ENCODE results near the gene ATG14.
"Not testable (repeated sequence)": the region's sequence is repeated elsewhere in the genome, so short reads cannot be mapped to it uniquely, and the experiment has no call there.

ATG14 gene, protein sequence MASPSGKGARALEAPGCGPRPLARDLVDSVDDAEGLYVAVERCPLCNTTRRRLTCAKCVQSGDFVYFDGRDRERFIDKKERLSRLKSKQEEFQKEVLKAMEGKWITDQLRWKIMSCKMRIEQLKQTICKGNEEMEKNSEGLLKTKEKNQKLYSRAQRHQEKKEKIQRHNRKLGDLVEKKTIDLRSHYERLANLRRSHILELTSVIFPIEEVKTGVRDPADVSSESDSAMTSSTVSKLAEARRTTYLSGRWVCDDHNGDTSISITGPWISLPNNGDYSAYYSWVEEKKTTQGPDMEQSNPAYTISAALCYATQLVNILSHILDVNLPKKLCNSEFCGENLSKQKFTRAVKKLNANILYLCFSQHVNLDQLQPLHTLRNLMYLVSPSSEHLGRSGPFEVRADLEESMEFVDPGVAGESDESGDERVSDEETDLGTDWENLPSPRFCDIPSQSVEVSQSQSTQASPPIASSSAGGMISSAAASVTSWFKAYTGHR

DNA sequence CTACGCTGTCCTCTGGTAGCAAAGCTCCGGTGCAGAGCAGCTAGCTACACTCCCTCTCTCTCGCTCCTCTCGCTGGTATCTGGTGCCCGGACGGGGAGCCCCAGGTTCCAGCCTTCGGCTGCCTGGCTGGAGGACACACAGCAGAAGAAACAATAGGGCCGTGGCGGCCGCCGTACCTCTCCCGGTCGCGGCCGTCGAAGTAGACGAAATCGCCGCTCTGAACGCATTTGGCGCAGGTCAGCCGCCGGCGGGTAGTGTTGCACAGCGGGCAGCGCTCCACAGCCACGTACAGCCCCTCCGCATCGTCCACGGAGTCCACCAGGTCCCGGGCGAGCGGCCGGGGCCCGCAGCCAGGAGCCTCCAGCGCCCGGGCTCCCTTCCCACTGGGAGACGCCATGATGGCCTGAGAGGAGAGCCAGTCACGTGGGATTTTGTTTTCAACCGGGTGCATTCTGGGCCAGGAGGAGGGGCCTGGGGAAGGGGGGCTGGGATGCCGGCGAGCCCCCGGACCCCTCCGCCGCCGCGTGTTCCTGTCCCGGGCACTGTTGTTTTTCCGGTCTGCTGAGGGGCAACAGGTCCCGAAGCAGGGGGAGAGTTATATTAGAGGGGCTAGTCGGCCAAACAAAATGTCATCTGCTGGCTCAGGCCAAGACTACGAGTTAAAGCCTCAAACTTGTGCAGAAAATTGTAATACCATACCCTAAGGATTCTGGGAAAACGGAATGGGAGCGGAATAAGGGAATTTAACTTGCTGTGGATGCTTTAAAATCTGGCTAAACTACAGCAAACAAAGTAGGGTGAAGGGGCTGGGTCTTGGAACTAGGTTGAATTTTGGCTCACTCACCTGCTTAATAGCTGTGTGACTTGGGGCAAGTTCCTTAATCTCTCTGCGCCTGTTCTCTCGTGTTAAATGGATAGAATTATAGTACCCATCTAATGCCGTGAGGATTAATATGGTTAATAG is at the start of gene ATG14:
TSS of gene ATG14 (minus strand) at position 405 of the 964 bp plus-strand sequence. CDS start at position 397, 8 bp downstream.
- peak within 1 kb of the TSS; percentile 85 for H3K4me3 ChIP-seq (ENCODE audit: low read depth, low read length)

DNA sequence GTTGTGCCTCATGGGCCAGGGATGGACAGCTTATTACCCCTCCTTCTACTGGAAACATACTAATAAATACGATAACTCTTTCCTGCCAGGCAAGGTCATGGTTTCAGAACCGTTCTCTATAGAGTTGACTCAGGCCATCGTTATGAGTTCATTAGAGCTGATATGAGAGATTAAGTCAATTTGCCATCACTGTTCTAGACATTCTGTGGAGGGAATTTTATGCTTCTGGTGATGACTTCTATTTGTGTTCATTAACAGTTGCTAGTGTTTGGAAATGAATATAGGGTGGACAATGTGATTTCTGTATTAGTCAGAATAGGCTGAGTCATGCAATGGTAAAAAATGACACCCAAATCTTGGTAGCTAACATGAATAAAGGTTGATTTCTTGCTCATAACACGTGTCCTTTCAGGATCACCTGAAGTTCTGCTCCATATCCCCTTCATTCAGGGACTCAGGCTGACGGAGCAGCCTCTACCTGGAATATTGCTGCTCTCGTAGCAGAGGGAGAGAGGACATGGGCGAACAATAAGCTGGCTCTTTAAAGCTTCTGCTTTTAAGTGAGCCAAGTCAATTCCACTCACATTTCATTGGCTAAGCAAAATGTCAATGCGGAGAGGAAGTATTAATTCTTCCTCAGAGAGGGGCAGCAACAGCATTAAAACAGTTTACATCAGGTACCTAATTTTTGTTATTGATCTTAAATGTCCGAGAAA is 47.3 kb upstream of the ATG14 start:
- H3K4me3 ChIP-seq (ENCODE audit: low read depth, low read length) = no peak overlapping the region

DNA sequence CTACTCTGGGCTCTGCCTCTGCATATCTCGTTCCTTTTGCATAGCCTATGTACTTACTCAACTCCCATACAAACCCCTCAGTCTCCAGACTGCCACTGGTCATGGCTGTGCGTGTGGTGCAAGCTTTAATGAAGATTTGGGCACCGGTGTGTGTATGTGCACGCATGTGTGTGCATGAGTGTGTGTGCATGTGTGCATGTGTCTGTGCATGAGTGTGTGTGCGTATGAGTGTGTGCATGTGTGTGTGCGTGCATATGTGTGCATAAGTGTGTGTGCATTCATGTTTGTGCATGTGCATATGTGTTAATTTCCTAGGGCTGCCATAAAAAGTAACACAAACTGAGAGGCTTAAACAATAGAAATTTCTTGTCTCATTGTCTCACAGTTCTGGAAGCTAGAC is 45.9 kb upstream of the ATG14 start:
- no peak overlapping the region for H3K4me3 ChIP-seq (ENCODE audit: low read depth, low read length)

DNA sequence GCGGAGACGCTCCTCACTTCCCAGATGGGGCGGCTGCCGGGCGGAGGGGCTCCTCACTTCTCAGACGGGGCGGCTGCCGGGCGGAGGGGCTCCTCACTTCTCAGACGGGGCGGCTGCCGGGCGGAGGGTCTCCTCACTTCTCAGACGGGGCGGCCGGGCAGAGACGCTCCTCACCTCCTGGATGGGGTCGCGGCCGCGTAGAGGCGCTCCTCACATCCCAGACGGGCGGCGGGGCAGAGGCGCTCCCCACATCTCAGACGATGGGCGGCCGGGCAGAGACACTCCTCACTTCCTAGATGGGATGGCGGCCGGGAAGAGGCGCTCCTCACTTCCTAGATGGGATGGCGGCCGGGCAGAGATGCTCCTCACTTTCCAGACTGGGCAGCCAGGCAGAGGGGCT is 44.8 kb upstream of the ATG14 start:
- H3K4me3 ChIP-seq (ENCODE audit: low read depth, low read length) = not testable (repeated sequence)

DNA sequence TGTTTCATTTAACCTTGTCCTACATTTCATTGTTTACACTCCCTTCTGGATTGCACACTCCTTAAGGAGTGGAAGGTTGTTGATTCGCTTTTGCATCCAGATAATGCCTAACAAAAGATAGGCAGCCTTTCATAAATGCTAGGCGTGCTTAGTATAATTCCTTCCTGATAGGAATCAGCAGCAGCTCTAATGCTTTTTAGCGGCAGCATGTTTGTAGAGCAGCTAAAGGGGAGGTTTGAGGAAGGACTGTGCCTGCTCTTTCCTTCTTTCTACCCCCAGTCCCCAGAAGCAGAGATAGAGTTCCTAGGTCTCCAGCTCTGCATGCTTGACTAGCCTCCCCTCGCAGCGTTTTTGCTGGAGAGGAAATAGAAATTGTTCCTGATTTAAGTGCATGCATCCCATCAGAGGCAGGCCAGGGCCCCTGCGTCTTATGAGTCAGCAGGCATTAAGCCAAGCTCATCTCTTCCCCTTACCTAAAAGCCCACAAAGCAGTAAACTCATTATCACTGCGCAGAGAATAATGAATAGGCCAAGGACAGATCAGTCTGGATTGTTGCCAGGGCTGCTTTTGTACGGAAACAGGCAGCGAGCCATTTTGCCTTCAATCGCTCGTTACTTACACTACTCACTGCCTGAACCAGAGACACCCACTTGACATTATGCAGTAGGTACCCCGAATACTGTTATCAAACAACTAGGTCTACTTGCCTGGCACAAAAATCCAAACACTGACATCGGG is 42.8 kb upstream of the ATG14 start:
- no peak overlapping the region for H3K4me3 ChIP-seq (ENCODE audit: low read depth, low read length)

DNA sequence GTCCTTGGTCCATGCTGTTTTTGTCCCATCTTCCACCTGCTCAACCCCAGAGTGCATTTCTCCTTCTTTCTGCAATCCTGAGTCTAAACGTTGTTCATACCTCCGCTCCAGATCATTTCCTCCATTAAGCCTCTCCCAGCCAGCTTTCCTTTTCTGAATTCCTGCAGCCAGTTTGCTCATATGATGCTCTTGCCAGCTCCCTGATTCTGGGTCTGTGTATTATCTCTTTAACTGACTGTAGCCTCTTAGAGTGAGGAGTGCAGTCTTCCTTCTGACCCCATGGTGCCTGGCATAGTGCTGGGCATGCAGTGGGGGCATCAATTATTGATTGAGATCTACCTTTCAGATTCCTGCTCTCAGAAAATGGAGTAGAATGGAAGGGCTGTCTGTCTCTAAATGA is 40.3 kb upstream of the ATG14 start:
- no peak overlapping the region for H3K4me3 ChIP-seq (ENCODE audit: low read depth, low read length)

DNA sequence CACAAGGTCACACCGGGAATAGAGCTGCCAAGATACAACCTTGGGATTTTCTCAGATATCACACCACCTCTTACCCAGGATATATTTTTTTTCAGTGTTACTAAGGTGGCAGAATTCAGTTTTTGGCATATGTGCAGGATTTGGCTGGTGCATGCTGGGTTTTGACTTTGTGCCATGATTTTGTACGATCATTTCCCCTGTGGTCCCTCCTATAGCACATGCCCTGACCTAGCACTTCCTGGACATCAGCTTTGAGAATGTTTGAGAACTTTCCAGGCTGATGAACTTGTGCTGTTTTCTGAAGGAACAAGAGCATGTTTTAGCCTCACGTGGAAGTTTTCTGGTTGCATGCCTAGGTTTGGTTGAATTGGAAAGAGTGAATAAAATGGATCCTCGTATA is 39.8 kb upstream of the ATG14 start:
- no peak overlapping the region for H3K4me3 ChIP-seq (ENCODE audit: low read depth, low read length)

DNA sequence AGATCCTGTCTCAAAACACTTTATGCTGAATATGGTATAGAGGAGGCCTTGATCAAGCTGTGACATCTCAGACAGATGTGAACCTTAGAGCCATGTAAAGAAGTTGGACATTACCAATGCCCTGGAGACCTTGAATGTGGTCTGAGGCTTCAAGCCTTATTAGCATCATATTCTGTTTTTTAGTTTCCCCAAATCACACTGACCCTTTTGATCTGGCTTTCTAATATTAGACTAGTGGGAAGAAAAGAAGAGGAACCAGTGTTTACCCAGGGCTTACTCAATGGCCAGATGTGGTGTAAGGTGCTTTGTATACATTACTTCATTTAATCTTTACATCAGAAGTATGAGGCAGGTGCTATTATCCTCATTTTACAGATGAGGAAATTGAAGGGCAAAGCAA is 39.4 kb upstream of the ATG14 start:
- no peak overlapping the region for H3K4me3 ChIP-seq (ENCODE audit: low read depth, low read length)

DNA sequence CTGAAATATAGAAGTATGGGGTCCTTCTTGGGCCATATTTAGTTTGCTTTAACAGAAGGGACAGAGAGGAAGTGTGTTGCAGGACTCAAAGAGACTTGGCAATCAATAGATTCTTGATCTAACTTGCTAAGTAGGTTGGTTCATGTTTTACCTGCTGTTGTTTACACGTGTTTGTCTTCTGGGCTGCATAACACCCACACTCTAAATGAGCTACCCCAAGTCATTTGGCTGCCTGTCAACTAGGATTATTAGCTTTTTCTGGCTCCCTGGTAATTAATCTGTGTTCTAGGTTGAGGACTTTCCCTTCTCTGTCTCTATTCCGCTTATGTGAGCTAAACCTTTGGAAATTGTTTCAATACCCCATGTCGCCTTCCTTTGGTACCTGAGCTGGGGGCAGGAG is 38.9 kb upstream of the ATG14 start:
- H3K4me3 ChIP-seq (ENCODE audit: low read depth, low read length) = no peak overlapping the region

DNA sequence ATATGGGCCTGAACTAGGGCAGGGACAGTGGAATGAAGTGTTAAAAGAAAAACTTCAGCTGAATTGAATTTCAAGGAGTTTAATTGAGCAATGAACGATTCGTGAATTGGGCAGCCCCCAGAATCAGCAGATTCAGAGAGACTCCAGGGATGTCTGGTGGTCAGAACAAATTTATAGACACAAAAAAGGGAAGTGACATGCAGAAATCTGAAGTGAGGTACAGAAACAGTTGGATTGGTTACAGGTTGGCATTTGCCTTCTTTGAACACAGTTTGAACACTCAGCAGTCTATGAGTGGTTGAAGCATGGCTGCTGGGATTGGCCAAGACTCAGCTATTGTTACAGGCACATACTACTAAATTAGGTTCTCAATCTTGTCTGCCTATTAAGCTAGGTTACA is 38.5 kb upstream of the ATG14 start:
- no peak overlapping the region for H3K4me3 ChIP-seq (ENCODE audit: low read depth, low read length)

DNA sequence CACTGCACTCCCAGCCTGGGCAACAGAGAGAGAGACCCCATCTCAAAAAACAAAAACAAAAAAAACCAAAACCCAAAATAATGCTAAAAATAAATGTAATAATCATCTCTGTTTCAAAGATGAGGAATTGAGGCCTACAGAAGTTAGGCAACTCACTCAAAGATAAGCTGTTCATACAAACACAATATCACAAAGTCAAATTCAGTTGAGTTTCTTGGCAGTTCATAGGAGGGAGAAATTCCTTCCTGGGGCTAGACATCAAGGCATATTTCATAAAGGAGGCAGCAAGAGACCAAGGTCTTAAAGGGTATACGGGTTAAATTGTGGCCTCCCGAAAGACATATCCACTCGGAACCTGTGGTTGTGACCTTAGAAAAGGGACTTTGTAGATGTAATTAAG is 37.5 kb upstream of the ATG14 start:
- no peak overlapping the region for H3K4me3 ChIP-seq (ENCODE audit: low read depth, low read length)

DNA sequence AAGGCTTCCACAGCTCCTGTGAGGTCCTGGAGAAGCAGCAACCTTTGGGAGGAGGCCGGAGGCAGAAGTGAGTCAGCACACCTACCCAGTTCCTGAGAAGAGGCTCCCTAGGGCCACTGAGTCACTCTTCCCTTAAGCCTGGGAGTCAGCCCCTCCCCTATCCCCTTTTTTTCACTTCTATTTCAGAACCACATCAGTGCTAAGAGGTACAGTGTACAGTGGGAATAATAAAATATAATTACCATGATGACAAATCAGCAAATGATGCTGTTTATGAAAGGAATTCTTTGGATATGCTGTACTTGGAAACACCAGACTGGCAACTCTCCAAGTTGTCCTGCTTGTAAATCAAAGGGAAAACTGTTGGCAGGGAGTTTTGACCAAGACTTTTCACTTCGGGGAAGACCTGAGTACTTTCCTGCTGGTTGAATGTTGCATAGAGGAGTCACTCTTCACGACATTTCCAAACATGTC is 36.5 kb upstream of the ATG14 start:
- no peak overlapping the region for H3K4me3 ChIP-seq (ENCODE audit: low read depth, low read length)

DNA sequence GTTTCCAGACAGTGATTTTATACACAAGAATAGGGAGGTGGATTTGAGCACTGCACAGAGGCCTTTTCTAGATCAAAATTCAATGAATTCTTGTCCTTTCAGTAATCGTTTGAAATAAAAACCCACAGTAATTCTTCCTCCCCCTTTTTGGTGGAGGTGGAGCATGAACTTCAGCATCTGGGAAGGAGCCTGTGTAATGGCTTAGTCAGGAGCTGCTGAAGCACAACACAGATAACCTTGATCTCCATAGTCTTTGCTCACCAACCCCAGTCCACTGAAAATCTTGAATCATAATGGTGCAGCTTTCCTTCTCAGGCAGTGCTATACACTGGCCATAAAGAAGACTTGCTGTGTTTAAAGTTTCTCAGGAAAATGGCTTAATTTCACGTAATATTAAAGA is 35.2 kb upstream of the ATG14 start:
- no peak overlapping the region for H3K4me3 ChIP-seq (ENCODE audit: low read depth, low read length)

DNA sequence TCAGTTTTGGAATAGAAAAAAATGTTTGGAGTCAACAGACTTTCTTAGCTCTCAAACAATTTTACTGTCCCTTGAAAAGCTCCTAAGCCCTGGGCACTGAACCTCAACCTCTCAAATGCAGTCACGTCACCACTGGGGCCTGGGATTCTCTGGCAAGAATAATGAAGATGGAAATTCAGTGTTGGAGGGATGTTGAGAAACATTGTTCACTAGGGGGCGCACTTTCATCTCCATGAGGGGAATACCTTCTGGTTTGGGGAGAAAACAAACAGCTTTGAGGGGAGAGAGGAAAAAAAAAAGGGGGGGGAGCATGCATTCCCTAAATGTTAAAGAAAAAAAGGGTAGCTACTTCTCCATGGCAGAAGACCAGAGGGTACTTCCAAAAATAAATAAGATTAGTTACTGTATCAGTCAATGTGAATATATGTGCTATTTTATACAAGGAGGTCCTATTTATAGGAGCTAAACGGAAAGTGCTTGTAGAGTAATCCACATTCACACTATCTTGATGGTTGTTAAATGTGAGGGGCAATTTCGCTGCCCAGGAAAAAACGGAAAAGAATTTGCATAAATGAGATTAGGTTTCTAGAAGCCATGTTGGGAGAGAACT is 34.6 kb upstream of the ATG14 start:
- H3K4me3 ChIP-seq (ENCODE audit: low read depth, low read length) = no peak overlapping the region

DNA sequence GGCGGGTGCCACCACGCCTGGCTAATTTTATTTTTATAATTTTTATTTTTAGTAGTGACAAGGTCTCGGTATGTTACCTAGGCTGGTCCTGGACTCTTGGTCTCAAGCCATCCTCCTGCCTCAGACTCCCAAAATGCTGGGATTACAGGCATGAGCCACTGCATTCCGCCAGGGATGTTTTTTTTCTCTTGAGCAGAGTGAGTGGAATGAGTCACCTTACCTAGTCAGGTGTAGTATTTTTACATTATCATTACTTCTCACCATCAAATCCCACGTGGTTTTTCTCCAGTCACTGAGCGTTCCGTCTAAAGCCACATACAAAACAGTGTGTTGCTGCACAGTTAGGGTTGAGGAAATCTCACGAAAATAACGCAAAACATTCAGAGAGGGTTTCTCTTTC is 29.7 kb upstream of the ATG14 start:
- no peak overlapping the region for H3K4me3 ChIP-seq (ENCODE audit: low read depth, low read length)

DNA sequence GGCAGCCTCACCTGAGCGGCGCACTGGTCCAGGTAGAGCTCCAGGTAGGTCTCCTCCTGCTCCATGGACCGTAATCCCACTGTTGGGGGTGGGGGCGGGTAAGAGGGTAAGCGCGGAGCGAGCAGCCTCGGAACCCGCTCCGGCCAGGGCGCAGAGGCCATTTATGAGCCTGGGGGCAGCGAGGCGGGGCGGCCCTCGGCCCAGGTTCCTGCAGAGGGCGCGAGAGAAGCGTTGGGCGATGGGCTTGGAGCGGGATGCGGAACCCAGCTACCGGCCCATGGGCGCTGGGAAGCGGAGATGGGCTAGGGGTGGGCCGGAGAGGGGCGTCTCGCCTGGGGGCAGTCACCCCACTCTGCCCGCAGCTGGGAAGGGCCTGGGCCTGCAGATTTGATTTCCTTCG is 28.8 kb upstream of the ATG14 start, which contains the start of gene TBPL2:
TSS of gene TBPL2 (minus strand) at position 232 of the 400 bp plus-strand sequence. CDS start at position 65, 167 bp downstream.
- H3K4me3 ChIP-seq (ENCODE audit: low read depth, low read length) = no peak within 1 kb of the TSS

DNA sequence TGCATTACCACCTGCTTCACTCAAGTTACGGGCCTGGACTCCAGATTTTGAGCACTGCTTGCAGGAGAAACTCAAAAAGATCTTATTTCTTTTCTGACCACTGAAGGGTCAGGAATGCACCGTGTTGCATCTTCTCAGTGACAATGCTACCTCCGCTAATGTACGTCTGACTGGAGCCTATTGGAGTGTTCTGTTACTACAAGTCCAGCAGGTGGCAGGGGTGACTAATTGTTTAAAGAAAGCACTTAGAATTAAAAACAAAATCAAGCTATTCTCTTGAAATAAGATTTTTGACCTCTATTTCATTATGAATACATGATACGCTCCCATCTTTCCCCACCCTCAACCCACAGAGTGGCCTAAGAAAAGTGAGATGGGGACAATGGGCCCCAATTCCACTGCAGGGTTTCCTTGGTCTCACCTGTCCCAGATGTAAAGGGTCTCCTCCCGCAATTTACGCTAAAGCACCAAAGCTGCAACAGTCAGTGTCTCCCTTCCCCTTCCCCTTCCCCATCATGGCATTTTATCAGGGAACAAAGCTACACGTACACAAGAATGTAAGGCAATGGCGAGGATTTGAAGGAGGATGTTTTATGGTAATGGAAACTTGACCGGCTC is 26.5 kb upstream of the ATG14 start:
- H3K4me3 ChIP-seq (ENCODE audit: low read depth, low read length) = no peak overlapping the region

DNA sequence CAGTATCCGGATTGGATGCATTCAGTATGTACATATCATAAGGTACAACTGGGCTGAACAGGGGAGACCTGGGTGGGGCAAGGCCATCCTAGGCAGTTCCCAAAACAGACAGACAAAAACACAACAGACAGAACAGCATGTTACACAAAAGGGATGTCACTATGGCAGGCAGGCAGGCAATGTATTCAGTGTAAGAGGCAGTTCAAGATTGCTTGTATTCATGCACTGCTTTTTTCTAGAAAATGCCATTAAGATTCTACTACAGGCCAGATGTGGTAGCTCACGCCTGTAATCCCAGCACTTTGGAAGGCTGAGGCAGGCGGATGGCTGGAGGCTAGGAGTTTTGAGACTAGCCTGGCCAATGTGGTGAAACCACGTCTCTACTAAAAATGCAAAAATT is 25.3 kb upstream of the ATG14 start:
- no peak overlapping the region for H3K4me3 ChIP-seq (ENCODE audit: low read depth, low read length)

DNA sequence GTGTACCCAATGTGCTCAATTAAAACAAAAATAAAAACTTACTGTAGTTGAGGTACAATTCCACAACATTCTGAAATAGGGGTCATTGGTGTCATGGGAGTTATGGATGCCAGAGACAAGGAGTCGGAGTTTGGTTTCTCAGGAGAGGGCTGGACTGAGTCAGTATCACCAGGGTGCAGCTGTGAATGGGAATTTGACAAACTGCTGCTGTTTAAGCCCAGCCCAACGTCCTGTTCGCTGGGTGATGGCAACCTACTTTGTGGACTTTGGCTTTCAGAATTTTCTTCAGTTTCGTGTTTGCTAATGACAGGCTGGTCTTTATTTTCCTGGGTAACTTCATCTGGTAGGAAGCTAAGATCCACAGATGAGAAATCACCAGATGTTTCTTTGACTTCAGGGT is 24.9 kb upstream of the ATG14 start:
- no peak overlapping the region for H3K4me3 ChIP-seq (ENCODE audit: low read depth, low read length)

Data from iPS-11a (cell line).